HepG2 (cell line): ENCODE results near the gene PDK2. TPM values are rescaled to one million over a fixed set of nuclear protein-coding genes. Genes with fewer than 3 reads are reported as not detected.

Experiments
- ATF2 ChIP-seq: sonication (generic); formaldehyde crosslinking; IDR thresholded peaks from 2 replicates; pipeline ENCODE4 v1.4.0; 2020; ENCODE audit warnings: missing genetic modification reagents
- HOXD1 ChIP-seq: sonication (generic); formaldehyde crosslinking; IDR thresholded peaks from 2 replicates; pipeline ENCODE4 v1.5.0; 2020; ENCODE audit warnings: missing genetic modification reagents
- IRF1 ChIP-seq: sonication (generic); formaldehyde crosslinking; IDR thresholded peaks from 2 replicates; pipeline ENCODE4 v1.4.0; 2020; ENCODE audit warnings: low read depth, mild to moderate bottlenecking, missing genetic modification reagents
- IRX3 ChIP-seq: sonication (generic); formaldehyde crosslinking; IDR thresholded peaks from 2 replicates; pipeline ENCODE4 v1.8.1; 2023; ENCODE audit warnings: mild to moderate bottlenecking, low read depth, missing genetic modification reagents, borderline replicate concordance
- MED1 ChIP-seq: sonication (generic); formaldehyde crosslinking; IDR thresholded peaks from 2 replicates; pipeline ENCODE4 v1.4.0; 2020; ENCODE audit warnings: missing genetic modification reagents
- MED13 ChIP-seq: sonication (generic); formaldehyde crosslinking; IDR thresholded peaks from 2 replicates; pipeline ENCODE4 v1.5.0; 2020; ENCODE audit warnings: missing genetic modification reagents
- RNF2 ChIP-seq: fragments of 450-650 bp; conservative IDR thresholded peaks from 2 replicates; pipeline ENCODE4 v1.6.1; 2016; ENCODE audit warnings: low read depth
- RORA ChIP-seq: sonication (generic); formaldehyde crosslinking; IDR thresholded peaks from 2 replicates; pipeline ENCODE4 v1.5.0; 2020; ENCODE audit warnings: mild to moderate bottlenecking, missing genetic modification reagents, moderate library complexity
- SKI ChIP-seq: fragments of 450-650 bp; IDR thresholded peaks from one replicate; pipeline ENCODE4 v1.6.1; 2018; ENCODE audit warnings: mild to moderate bottlenecking; ENCODE audit not compliant: partially characterized antibody
- SRSF9 ChIP-seq: fragments of 200-400 bp; formaldehyde crosslinking; IDR thresholded peaks from 2 replicates; pipeline ENCODE4 v1.6.1; 2018; ENCODE audit warnings: borderline replicate concordance, mild to moderate bottlenecking, low read depth, low read length; ENCODE audit not compliant: insufficient read depth, poor library complexity, severe bottlenecking
- YY1 ChIP-seq: IDR thresholded peaks from 2 replicates; pipeline ENCODE4 v1.6.1; 2011; ENCODE audit warnings: low read length, low read depth, moderate library complexity, mild to moderate bottlenecking; ENCODE audit not compliant: insufficient read depth, insufficient replicate concordance
- ZBTB38 ChIP-seq: sonication (generic); formaldehyde crosslinking; IDR thresholded peaks from 2 replicates; pipeline ENCODE4 v1.5.1; 2020; ENCODE audit warnings: mild to moderate bottlenecking, missing genetic modification reagents
- ZNF484 ChIP-seq: sonication (generic); formaldehyde crosslinking; IDR thresholded peaks from 2 replicates; pipeline ENCODE4 v1.5.1; 2020; ENCODE audit warnings: mild to moderate bottlenecking, low read depth, missing genetic modification reagents, borderline replicate concordance
- ZNF614 ChIP-seq: IDR thresholded peaks from 2 replicates; pipeline ENCODE4 v1.6.1; 2018; ENCODE audit warnings: missing biosample characterization, missing genetic modification reagents, inconsistent platforms, borderline replicate concordance
- ZNF704 ChIP-seq: sonication (generic); formaldehyde crosslinking; IDR thresholded peaks from 2 replicates; pipeline ENCODE4 v1.8.1; 2023; ENCODE audit warnings: mild to moderate bottlenecking, inconsistent platforms, moderate library complexity, missing genetic modification reagents, borderline replicate concordance
- polyA plus RNA-seq, 8 experiments: library from polyadenylated mRNA; depleted of rRNA in 3 of 8; stranded (reverse) in 7 of 8; unstranded in 1 of 8; fragments of >200 nt; fragmentation: Illumina TruSeq in 4 of 8; extraction: Trizol in 4 of 8; gene quantifications; 2 replicates each; pipeline versions ENCODE4 v1.2.1 to v1.2.3, GENCODE V29; 2011 to 2016; ENCODE audit warnings: low read depth in 4 of 8, missing spikeins in 1 of 8, mixed read lengths in 1 of 8; ENCODE audit not compliant: insufficient read depth in 1 of 8
- total RNA-seq, 5 experiments: library from RNA; depleted of rRNA; stranded (reverse); fragments of >200 nt; fragmentation: Illumina TruSeq; extraction: Trizol; gene quantifications; 2 replicates each; pipeline ENCODE4 v1.2.3, GENCODE V29; 2016; ENCODE audit warnings: low read depth in 1 of 5
- TF ChIP-seq, protein P1 (sequence below): sonication (generic); formaldehyde crosslinking; IDR thresholded peaks from 2 replicates; pipeline ENCODE4 v1.4.0; 2020; ENCODE audit warnings: mild to moderate bottlenecking, low read depth, missing genetic modification reagents
- TF ChIP-seq, protein P2 (sequence below): sonication (generic); formaldehyde crosslinking; IDR thresholded peaks from 2 replicates; pipeline ENCODE4 v1.8.0; 2023; ENCODE audit warnings: mild to moderate bottlenecking, missing genetic modification reagents
- TF ChIP-seq, protein P3 (sequence below): sonication (generic); formaldehyde crosslinking; IDR thresholded peaks from 2 replicates; pipeline ENCODE4 v1.9.0; 2021; ENCODE audit warnings: missing genetic modification reagents, mild to moderate bottlenecking, borderline replicate concordance

Gene PDK2
- total and polyA plus RNA-seq, 2 of the 13 experiments (the other 11 are each of a cell fraction or from before 2014, with no cell fraction given): 18.5 to 59.7 TPM

GRCh38 chr17:50139950-50140885, 45.1 kb downstream of the PDK2 start (continued):
- TF ChIP-seq ZBTB38 (CRISPR knock-in tag) (peak; percentile 70), IRF1 (CRISPR knock-in tag) (no peak), ZNF614 (CRISPR knock-in tag) (no peak), IRX3 (no peak), RNF2 (no peak; the same call in 1 of the 2 replicates), ATF2 (no peak), SKI (peak; percentile 17), SRSF9 (no peak), YY1 (peak; percentile 55), ZNF704 (CRISPR knock-in tag) (0 out of 2 replicates have a peak, but pooled peaks have one; percentile 30), HOXD1 (CRISPR knock-in tag) (no peak), MED13 (CRISPR knock-in tag) (no peak), MED1 (CRISPR knock-in tag) (0 out of 2 replicates have a peak, but pooled peaks have one; percentile 21), ZNF484 (0 out of 2 replicates have a peak, but pooled peaks have one; percentile 56), RORA (CRISPR knock-in tag) (no peak)
- TF ChIP-seq, protein P1, sequence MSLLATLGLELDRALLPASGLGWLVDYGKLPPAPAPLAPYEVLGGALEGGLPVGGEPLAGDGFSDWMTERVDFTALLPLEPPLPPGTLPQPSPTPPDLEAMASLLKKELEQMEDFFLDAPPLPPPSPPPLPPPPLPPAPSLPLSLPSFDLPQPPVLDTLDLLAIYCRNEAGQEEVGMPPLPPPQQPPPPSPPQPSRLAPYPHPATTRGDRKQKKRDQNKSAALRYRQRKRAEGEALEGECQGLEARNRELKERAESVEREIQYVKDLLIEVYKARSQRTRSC (CRISPR knock-in tag): no peak
- TF ChIP-seq, protein P2, sequence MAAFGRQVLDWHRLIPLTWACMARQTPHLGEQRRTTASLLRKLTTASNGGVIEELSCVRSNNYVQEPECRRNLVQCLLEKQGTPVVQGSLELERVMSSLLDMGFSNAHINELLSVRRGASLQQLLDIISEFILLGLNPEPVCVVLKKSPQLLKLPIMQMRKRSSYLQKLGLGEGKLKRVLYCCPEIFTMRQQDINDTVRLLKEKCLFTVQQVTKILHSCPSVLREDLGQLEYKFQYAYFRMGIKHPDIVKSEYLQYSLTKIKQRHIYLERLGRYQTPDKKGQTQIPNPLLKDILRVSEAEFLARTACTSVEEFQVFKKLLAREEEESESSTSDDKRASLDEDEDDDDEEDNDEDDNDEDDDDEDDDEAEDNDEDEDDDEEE (CRISPR knock-in tag): no peak
- TF ChIP-seq, protein P3, sequence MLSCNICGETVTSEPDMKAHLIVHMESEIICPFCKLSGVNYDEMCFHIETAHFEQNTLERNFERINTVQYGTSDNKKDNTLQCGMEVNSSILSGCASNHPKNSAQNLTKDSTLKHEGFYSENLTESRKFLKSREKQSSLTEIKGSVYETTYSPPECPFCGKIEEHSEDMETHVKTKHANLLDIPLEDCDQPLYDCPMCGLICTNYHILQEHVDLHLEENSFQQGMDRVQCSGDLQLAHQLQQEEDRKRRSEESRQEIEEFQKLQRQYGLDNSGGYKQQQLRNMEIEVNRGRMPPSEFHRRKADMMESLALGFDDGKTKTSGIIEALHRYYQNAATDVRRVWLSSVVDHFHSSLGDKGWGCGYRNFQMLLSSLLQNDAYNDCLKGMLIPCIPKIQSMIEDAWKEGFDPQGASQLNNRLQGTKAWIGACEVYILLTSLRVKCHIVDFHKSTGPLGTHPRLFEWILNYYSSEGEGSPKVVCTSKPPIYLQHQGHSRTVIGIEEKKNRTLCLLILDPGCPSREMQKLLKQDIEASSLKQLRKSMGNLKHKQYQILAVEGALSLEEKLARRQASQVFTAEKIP (CRISPR knock-in tag): no peak
